ENCODE results near the gene HOXD12. TPM values are rescaled to one million over a fixed set of nuclear protein-coding genes. Genes with fewer than 3 reads are reported as not detected.
A peak's percentile ranks its signal among the peaks of the same experiment; 100 is the strongest.

The HOXD12 gene
- total RNA-seq, 1 donor from 2014 or later = not detected

- no peak for DNase-seq (ENCODE audit: low read depth)
- peak overlapping the region; percentile 49 for H3K4me3 ChIP-seq (ENCODE audit: low read depth, low read length)
- TF ChIP-seq CTCF (conservative IDR thresholded peaks at IDR 0.05; ENCODE audit: low read depth, low read length) = peak; percentile 77
Measured at GRCh38 chr2:176118601-176119339, 19.2 kb downstream of the HOXD12 start.

- no peak for DNase-seq (ENCODE audit: low read depth)
- TF ChIP-seq CTCF (conservative IDR thresholded peaks at IDR 0.05; ENCODE audit: low read depth, low read length) = no peak
- peak overlapping the region; percentile 73 for H3K4me3 ChIP-seq (ENCODE audit: low read depth, low read length)
Measured at GRCh38 chr2:176120364-176121189, 21.0 kb downstream of the HOXD12 start.

DNA sequence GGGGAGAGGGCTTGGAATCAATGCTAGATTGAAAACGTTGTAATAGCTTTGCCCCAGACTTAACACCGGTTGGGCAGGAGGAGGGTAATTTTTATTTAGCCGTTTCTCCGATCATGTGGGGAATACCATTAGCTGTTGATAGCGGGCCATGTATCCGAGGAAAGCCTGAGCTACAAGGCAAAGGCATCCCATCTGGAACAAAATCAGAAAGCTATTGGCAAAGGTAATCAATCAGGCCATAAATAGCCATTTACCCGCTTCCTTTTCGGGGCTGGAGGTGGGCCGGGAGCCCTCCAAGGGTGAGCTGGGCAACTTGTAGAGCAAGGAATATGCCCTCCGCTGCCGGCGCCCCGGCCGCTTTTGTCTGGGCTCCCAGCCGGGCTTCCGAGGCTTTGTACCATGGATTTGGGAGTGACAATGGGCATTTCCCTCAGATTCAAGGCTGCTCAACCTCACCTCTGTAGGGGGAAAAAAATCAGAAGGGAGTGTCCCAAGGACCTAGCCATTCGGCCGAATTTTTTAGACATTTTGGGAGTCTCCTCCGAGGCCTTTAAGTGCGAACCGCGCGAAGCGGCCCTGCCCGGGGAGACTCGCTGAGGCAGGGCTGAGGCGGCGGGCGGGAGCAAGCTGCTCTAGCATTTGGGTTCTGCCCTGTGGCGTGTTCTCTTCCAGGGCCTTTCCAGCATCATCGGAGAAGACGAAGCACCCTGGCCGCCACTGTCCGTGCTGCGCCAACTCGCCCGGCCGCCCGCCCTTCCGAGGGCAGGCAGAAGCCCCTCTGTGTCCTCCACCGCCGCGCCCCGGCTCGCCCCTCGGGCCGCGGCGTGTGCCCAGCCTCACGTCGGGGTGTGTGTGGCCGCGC lies 21.8 kb downstream of the HOXD12 start:
- peak overlapping the region; percentile 73 for H3K4me3 ChIP-seq (ENCODE audit: low read depth, low read length)
- no peak for DNase-seq (ENCODE audit: low read depth)
- TF ChIP-seq CTCF (conservative IDR thresholded peaks at IDR 0.05; ENCODE audit: low read depth, low read length) = no peak

DNA sequence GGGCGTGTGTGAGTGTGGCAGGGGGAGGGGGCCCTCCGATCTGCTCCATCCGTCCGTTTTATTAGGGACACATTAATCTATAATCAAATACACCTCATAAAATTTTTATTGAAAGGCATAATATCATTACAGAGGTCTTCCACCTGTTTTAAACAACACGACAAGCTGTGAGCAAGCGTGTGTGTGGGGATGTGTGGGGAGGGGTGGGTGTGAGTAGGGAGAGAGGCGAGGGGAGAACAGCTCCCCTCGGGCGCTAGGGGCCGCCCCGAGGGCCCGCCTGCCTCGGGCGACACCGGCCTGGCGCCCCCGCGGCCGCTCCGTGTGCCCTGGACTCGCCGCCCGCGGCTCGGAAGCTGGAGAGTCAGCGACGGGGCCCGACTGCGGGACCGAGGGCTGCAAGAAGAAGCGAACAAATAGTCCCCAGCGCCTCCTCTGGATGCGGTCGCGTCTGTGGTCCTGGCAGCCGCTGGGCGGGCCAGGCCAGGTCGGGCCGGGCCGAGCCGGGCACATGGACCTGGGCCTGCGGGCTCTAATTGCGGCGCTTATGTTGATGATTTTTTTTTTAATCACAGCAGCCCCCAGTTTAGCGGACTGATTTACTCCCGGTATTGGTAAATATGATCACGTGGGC lies 22.6 kb downstream of the HOXD12 start:
- peak overlapping the region; percentile 73 for H3K4me3 ChIP-seq (ENCODE audit: low read depth, low read length)
- no peak for DNase-seq (ENCODE audit: low read depth)
- no peak for TF ChIP-seq CTCF (conservative IDR thresholded peaks at IDR 0.05; ENCODE audit: low read depth, low read length)

DNA sequence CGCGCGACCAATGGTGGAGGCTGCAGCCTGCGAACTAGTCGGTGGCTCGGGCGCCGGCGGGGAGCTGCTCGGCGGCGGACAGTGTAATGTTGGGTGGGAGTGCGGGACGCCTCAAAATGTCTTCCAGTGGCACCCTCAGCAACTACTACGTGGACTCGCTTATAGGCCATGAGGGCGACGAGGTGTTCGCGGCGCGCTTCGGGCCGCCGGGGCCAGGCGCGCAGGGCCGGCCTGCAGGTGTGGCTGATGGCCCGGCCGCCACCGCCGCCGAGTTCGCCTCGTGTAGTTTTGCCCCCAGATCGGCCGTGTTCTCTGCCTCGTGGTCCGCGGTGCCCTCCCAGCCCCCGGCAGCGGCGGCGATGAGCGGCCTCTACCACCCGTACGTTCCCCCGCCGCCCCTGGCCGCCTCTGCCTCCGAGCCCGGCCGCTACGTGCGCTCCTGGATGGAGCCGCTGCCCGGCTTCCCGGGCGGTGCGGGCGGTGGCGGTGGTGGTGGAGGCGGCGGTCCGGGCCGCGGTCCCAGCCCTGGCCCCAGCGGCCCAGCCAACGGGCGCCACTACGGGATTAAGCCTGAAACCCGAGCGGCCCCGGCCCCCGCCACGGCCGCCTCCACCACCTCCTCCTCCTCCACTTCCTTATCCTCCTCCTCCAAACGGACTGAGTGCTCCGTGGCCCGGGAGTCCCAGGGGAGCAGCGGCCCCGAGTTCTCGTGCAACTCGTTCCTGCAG lies 23.3 kb downstream of the HOXD12 start, which contains the start of gene HOXD9:
HOXD9 (plus strand) TSS at position 37 of the 728 bp plus-strand sequence; CDS start at position 87, 50 bp downstream.
- no peak for TF ChIP-seq CTCF (conservative IDR thresholded peaks at IDR 0.05; ENCODE audit: low read depth, low read length)
- no peak for DNase-seq (ENCODE audit: low read depth)
- H3K4me3 ChIP-seq (ENCODE audit: low read depth, low read length) = peak within 1 kb of the TSS; percentile 73
